HCT116 (cell line): ENCODE results near the gene ANKRD44. TPM values are rescaled to one million over a fixed set of nuclear protein-coding genes. Genes with fewer than 3 reads are reported as not detected.

Source experiments
- ATAC-seq: fragments of 200-7000 bp; cut with Tn5 transposase; 2 replicates; pipeline ENCODE4 v1.9.1; 2020; ENCODE audit warnings: mild to moderate bottlenecking, moderate library complexity
- BruUV-seq: library from RNA; stranded (reverse); fragments of 400-500 nt; replicated peaks from 2 replicates; lab custom pipeline; 2021; lab: Mats Ljungman, UMichigan
- CTCF ChIA-PET: fragments of 300-600 bp; sonication (Branson Sonifier 250); formaldehyde crosslinking; loops from one replicate; lab custom pipeline; 2021; ENCODE audit warnings: antibody characterized with exemption; lab: Charles Lee
- POLR2A ChIA-PET: fragments of 300-600, 350-600 bp; sonication (Branson Sonifier 250); formaldehyde crosslinking; loops from one replicate; lab custom pipeline; 2021; ENCODE audit warnings: antibody characterized with exemption; lab: Charles Lee
- RAD21 ChIA-PET, 2 experiments: fragments of 300-600 bp; sonication (Branson Sonifier 250); formaldehyde crosslinking; loops; one replicate each; lab custom pipeline; 2023; ENCODE audit warnings: low total read pairs in 2 of 2; ENCODE audit not compliant: uncharacterized antibody in 2 of 2, unreplicated experiment in 2 of 2, low non-redundant PET in 1 of 2; lab: Charles Lee
- DNase-seq: peaks from one replicate; pipeline ENCODE4 v3.0.0-alpha.2; 2010; ENCODE audit warnings: low read depth, low spot score
- H2AFZ ChIP-seq: fragments of 200-600 bp; shearing (Covaris generic), sonication (generic); 2 replicates; pipeline ENCODE4 v1.6.1; 2017; ENCODE audit warnings: low read depth, mixed run types, mixed read lengths, antibody characterized with exemption, low read length; ENCODE audit not compliant: poor library complexity, severe bottlenecking
- H3K27ac ChIP-seq: 2 replicates; pipeline ENCODE4 v1.5.1; 2012; ENCODE audit warnings: low read depth, low read length
- H3K27me3 ChIP-seq: fragments of 200-600 bp; sonication (generic); 2 replicates; pipeline ENCODE4 v1.6.1; 2016; ENCODE audit warnings: mixed run types, low read length, mixed read lengths; ENCODE audit not compliant: insufficient read depth
- H3K36me3 ChIP-seq, 2 experiments: fragments of 200-500 bp in 1 of 2; fragments of 200-600 bp in 1 of 2; sonication (Bioruptor generic) in 1 of 2; sonication (generic) in 1 of 2; 2 replicates each; pipeline versions ENCODE4 v1.5.1 to v1.6.1; 2014 to 2016; ENCODE audit warnings: low read length in 2 of 2, inconsistent platforms in 1 of 2, mixed read lengths in 1 of 2, mixed run types in 1 of 2; ENCODE audit not compliant: insufficient read depth in 2 of 2, control insufficient read depth in 1 of 2
- H3K4me1 ChIP-seq, 2 experiments: fragments of 200-600 bp in 1 of 2; sonication (generic) in 1 of 2; 2 replicates each; pipeline versions ENCODE4 v1.5.1 to v1.6.1; 2012 to 2017; ENCODE audit warnings: low read length in 2 of 2, inconsistent platforms in 1 of 2, mild to moderate bottlenecking in 1 of 2, mixed read lengths in 1 of 2, mixed run types in 1 of 2, moderate library complexity in 1 of 2; ENCODE audit not compliant: insufficient read depth in 2 of 2, control insufficient read depth in 1 of 2
- H3K4me2 ChIP-seq: fragments of 200-600 bp; sonication (generic); 2 replicates; pipeline ENCODE4 v1.6.1; 2017; ENCODE audit warnings: mixed run types, low read length, mixed read lengths
- H3K4me3 ChIP-seq, 2 experiments: fragments of 200-600 bp in 1 of 2; sonication (generic) in 1 of 2; replicated peaks in 1 of 2; 2 replicates each; pipeline ENCODE4 v1.5.1; 2011 to 2016; ENCODE audit warnings: low read length in 2 of 2, control low read depth in 1 of 2, low read depth in 1 of 2, mild to moderate bottlenecking in 1 of 2, mixed read lengths in 1 of 2, mixed run types in 1 of 2
- H3K79me2 ChIP-seq: fragments of 200-600 bp; sonication (generic); 2 replicates; pipeline ENCODE4 v1.6.1; 2017; ENCODE audit warnings: mild to moderate bottlenecking, mixed run types, low read length, moderate library complexity, mixed read lengths; ENCODE audit not compliant: insufficient read depth
- H3K9ac ChIP-seq: fragments of 200-600 bp; sonication (generic); 2 replicates; pipeline ENCODE4 v1.6.1; 2016; ENCODE audit warnings: low read length, mixed read lengths
- H3K9me2 ChIP-seq: fragments of 200-600 bp; sonication (generic), shearing (Covaris generic); 2 replicates; pipeline ENCODE4 v1.6.1; 2017; ENCODE audit warnings: mixed run types, mild to moderate bottlenecking, moderate library complexity; ENCODE audit not compliant: insufficient read depth
- H3K9me3 ChIP-seq, 2 experiments: fragments of 200-500 bp in 1 of 2; fragments of 200-600 bp in 1 of 2; sonication (Bioruptor generic) in 1 of 2; sonication (generic) in 1 of 2; 2 replicates each; pipeline ENCODE4 v1.6.1; 2014 to 2017; ENCODE audit warnings: low read length in 2 of 2, mixed read lengths in 2 of 2, inconsistent platforms in 1 of 2, low read depth in 1 of 2, mild to moderate bottlenecking in 1 of 2, mixed run types in 1 of 2, moderate library complexity in 1 of 2; ENCODE audit not compliant: control insufficient read depth in 1 of 2, insufficient read depth in 1 of 2
- H4K20me1 ChIP-seq: fragments of 200-600 bp; sonication (generic), shearing (Covaris generic); 2 replicates; pipeline ENCODE4 v1.6.1; 2017; ENCODE audit warnings: mixed run types, mild to moderate bottlenecking, moderate library complexity; ENCODE audit not compliant: insufficient read depth
- ATF3 ChIP-seq: IDR thresholded peaks from 2 replicates; pipeline ENCODE4 v1.6.1; 2012
- CBX3 ChIP-seq: IDR thresholded peaks from 2 replicates; pipeline ENCODE4 v1.6.1; 2012; ENCODE audit warnings: low read depth
- FOSL1 ChIP-seq: IDR thresholded peaks from 2 replicates; pipeline ENCODE4 v1.6.1; 2012; ENCODE audit warnings: low read depth
- JUND ChIP-seq: IDR thresholded peaks from 2 replicates; pipeline ENCODE4 v1.6.1; 2012
- POLR2A ChIP-seq: IDR thresholded peaks from 2 replicates; pipeline ENCODE4 v1.7.0; 2011; ENCODE audit warnings: borderline replicate concordance; ENCODE audit not compliant: insufficient read depth, insufficient read length; ENCODE audit errors: extremely low read depth
- SP1 ChIP-seq: IDR thresholded peaks from 2 replicates; pipeline ENCODE4 v1.6.1; 2012; ENCODE audit warnings: low read depth
- intact Hi-C: fragments of 100-400 bp; cut with micrococcal nuclease; formaldehyde crosslinking; loops from 2 replicates; pipeline ENCODE4 v1.10.0; 2022
- total RNA-seq: library from RNA; stranded (reverse); gene quantifications from one replicate; pipeline ENCODE4 v1.2.1, GENCODE V29; 2021; ENCODE audit not compliant: unreplicated experiment

The ANKRD44 gene
- total RNA-seq, 1 experiment from 2014 or later, result 2.7 TPM

GRCh38 chr2:197315371-197315770 lies 4.8 kb upstream of the ANKRD44 start:
- no TSS peak for BruUV-seq
- CTCF ChIA-PET, result no interaction called here

GRCh38 chr2:197312186-197312585 lies 1.6 kb upstream of the ANKRD44 start:
- ChIA-PET POLR2A (no interaction called here), RAD21 (no interaction called here), CTCF (no interaction called here)
- Histone ChIP-seq H2AFZ (peak overlapping the region; percentile 72), H3K9ac (no peak overlapping the region), H3K4me1 (peaks cover 9 to 16% of the 10 kb centered on the region in 2 experiments; a peak in 3 of 4 replicates), H3K4me3 (no peak overlapping the region), H4K20me1 (no peaks in the 10 kb centered on the region), H3K79me2 (no peaks in the 10 kb centered on the region), H3K9me2 (no peaks in the 10 kb centered on the region), H3K9me3 (no peaks in the 10 kb centered on the region), H3K27me3 (no peaks in the 10 kb centered on the region), H3K4me2 (peak overlapping the region; percentile 91; the same call in 1 of the 2 replicates), H3K27ac (no peak overlapping the region), H3K36me3 (no peaks in the 10 kb centered on the region)
- no peak for ATAC-seq
- DNase-seq, result no peak
- no TSS peak for BruUV-seq
- intact Hi-C loops, result no loop called here
- TF ChIP-seq FOSL1, result no peak

More at GRCh38 chr2:197315371-197315770, 4.8 kb upstream of the ANKRD44 start:
- H2AFZ ChIP-seq, result no peak overlapping the region
- no peaks in the 10 kb centered on the region for H3K36me3 ChIP-seq
- no peaks in the 10 kb centered on the region for H4K20me1 ChIP-seq
- H3K4me3 ChIP-seq, result no peak overlapping the region
- no peak for TF ChIP-seq POLR2A
- no peak for TF ChIP-seq ATF3
- no peak for TF ChIP-seq JUND
- no peak for TF ChIP-seq CBX3
- no peak for TF ChIP-seq SP1
- ATAC-seq (no peak), DNase-seq (no peak)
- ChIA-PET POLR2A (no interaction called here), RAD21 (no interaction called here)
- no peak overlapping the region for H3K9ac ChIP-seq
- no peaks in the 10 kb centered on the region for H3K9me2 ChIP-seq
- H3K4me2 ChIP-seq, result no peak overlapping the region
- H3K9me3 ChIP-seq, result no peaks in the 10 kb centered on the region
- no peaks in the 10 kb centered on the region for H3K27me3 ChIP-seq
- no peak overlapping the region for H3K27ac ChIP-seq
- H3K4me1 ChIP-seq, result peaks cover 9 to 12% of the 10 kb centered on the region in 2 experiments; a peak in 3 of 4 replicates
- no peaks in the 10 kb centered on the region for H3K79me2 ChIP-seq
- intact Hi-C loops, result no loop called here
